ENCODE data around the gene GPR12.
"Not testable (repeated sequence)": the region's sequence is repeated elsewhere in the genome, so short reads cannot be mapped to it uniquely, and the experiment has no call there.

GPR12 gene

DNA sequence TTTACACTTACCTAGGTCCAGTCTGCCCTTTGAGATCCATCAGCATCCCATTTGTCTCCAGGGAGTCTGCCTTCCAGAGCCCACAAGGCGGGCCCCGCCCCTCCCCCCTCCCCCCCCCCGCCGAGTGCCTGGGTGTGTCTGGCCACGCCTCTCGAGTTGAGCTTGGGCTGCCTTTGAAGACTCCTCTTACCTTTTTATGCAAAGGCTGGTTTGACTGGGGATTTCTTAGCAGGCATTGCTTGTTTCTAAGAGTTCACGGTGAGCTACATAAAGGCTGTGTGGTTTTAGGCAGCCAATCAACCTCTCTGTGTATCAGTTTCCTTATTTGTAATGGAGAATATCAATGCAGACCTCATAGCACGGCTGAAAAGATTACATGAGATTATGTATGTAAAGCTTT, 11.3 kb downstream of the GPR12 start:
- no peak for DNase-seq (ENCODE audit: low read depth in 2 of 2)

DNA sequence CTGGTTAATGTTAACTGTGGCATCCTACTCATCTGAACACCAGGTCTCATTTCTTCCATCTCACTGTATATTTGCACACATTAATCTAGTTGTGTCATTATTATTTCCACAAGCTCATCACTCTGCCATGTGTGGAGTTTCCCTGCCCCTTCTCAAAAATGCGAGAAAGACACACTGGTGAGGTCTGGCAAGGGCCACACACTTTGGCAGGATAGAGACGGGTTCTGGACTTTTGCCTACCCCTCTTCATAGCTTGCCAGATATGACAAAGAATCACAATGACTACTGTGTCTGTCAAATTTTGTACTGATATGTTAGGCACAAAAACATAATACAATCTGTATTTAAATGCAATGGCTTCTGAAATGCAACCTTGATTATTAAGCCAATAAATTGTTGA, 12.9 kb downstream of the GPR12 start:
- DNase-seq (ENCODE audit: low read depth in 2 of 2), result no peak

GRCh38 chr13:26743971-26744370, 16.6 kb downstream of the GPR12 start:
- DNase-seq (ENCODE audit: low read depth in 2 of 2), result no peak

- no peak for DNase-seq (ENCODE audit: low read depth in 2 of 2)
These were observed 17.8 kb downstream of the GPR12 start for GRCh38 chr13:26742691-26743358.

- no peak for DNase-seq (ENCODE audit: low read depth in 2 of 2)
These were observed 24.9 kb downstream of the GPR12 start for GRCh38 chr13:26735677-26736076.

DNA sequence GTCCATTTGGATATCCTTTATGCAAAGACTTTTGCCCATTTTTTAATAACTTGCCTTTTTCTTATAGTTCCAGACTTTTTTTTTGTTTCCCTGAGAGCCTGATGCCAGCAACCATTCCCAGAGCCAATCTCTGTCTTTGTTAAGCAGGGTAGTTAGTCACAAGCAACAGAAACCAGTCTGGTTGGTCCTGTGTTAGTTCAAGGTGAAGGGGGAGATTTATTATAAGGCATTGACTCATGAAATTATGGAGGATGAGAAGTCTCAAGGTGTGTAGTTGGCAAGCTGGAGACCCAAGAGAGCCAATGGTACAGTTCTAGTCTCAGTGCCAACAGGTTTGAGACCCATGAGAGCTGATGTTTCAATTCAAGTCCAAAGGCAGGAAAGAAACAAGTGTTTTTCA, 33.0 kb downstream of the GPR12 start:
- DNase-seq (ENCODE audit: low read depth in 2 of 2), result no peak

DNA sequence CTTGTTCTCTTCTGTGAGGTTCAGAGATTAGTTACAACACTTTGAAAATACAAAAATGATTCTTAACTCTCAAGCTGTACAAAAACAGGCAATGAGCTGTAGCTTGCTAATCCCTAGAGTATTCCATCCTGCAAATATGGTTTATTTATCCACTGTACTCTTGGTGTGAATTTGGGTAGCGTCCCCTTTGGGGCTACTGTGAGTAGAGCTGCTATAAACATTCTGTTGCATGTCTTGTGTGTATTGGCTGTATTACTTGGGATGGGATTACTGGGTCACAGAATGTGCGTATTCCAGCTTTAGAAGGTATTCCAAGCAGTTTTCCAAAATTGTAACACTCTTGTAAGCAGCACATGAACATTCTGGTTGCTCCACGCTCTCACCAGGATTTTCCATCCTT, 33.5 kb downstream of the GPR12 start:
- DNase-seq (ENCODE audit: low read depth in 2 of 2), result no peak

DNA sequence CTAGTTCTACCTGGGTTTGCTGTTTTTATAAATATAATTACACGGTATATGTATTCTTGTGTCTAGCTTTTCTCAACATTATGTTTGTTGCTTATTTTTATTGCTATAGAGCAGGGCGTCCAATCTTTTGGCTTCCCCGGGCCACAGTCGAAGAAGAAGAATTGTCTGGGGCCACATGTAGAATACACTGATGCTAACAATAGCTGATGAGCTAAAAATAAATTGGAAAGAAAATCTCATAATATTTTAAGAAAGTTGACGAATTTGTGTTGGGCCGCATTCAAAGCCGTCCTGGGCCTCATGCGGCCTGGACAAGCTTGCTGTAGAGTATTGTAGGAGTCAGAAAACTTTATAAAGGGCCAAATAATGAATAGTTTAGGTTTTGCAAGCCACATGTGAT, 33.9 kb downstream of the GPR12 start:
- no peak for DNase-seq (ENCODE audit: low read depth in 2 of 2)

- DNase-seq (ENCODE audit: low read depth in 2 of 2), result not testable (repeated sequence)
These were observed 37.0 kb downstream of the GPR12 start for GRCh38 chr13:26723620-26724019.

DNA sequence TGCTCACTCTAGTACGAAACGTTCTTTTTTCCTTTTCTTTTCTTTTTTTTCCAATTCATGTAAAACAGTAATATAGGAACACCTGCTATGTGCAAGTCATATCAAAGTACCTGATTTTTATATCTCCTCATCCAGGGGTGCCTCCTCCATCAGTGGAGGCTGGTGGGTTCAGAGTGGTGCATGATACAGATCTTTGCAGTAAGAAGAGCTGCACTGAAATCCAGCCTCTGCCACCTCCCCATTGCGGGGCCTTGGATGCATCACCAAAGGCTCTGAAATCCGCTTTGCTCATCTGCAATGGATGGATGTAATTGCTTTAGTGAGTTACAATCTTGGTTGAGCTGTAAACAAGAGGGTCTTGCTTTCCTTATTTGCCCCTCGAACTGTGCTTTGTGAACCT, 38.3 kb downstream of the GPR12 start:
- DNase-seq (ENCODE audit: low read depth in 2 of 2), result no peak

DNA sequence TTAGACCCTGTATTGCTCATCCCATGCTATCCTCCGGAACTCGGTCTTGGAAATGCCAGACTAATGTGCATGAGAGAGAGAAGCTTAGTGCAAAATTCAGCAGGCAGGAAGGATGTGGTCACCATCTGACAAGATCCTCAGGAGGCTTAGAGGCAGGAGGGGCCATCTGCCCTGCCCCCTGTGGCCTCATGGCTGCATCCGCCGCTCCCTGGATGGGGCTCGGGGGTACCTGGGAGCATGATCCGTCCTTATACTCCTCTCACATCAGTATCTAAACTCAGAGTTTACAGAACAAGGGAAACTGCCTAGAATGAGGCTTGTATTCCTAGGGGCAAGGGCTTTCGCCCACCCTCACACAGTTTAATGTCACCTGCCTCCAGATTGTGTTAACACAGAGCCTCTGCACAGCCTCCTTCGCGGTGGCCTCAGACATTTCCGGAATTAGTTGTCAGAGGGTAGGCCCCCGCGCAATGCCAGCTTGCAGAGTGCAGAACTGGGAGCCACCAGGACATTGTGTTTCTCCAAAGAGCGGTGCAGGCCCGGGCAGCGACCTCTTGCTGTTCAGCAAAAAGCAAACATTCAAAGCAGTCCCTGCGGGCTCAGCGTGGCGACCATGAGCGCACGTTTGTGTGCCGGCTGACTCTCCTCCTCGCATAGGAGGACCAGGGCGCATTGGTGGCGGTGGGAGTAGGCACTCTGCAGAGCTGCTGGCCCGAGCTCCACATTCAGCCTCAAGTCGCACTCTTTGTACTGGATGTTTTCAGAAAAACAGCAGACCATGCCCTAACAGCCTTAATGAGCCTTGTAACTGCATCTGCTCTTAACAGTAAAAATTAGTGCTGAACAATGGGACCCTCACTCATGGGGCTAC, 39.1 kb downstream of the GPR12 start:
- DNase-seq (ENCODE audit: low read depth in 2 of 2), result peak in 1 of 2 experiments; percentile 9

DNA sequence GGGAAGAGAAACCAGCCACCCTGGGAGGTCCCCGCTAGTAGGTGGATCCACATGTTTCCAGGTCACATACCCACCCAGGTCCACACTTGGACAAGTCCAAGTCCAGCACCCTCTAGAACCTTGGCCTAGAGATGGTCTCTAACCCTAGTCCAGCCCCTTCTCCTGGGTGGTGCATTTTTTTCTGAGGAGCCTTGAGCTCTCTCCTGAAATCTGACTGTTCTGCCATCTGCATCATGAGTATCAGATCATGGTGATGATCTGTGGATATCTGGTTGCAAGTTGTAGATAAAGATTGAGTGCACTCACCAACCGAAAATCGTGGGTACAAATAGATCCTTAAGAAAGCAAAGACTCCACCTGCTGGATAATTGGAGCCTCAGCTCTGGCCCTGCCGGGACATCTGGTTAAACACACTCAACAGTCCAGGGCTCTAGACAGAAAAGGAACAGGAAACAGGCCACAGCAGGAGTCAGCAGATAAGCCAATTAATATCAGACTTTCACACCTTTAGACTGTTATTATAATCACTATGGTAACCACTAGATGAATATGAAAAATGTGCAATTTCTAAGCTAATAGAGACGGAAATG, 41.1 kb downstream of the GPR12 start:
- DNase-seq (ENCODE audit: low read depth in 2 of 2), result no peak

DNA sequence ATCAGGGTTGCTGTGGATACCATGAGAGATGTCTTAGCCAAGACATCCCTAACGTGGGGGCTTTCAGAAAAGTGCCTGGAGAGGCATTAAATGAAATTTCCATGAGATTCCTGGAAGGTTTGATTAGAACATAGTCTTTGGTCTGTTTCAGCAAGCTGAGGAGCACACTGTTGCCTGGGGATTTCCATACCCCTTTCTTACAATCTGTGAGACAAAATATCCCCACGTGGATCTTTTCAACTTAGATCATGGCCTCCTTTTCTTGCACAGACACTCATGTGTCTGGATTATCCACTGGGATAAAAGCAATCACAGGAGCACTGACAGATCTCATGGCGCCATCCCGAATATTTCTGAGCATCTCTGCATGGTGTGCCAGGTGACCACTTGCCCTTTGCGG, 41.7 kb downstream of the GPR12 start:
- no peak for DNase-seq (ENCODE audit: low read depth in 2 of 2)

GRCh38 chr13:26718146-26718545, 42.4 kb downstream of the GPR12 start:
- no peak for DNase-seq (ENCODE audit: low read depth in 2 of 2)

DNA sequence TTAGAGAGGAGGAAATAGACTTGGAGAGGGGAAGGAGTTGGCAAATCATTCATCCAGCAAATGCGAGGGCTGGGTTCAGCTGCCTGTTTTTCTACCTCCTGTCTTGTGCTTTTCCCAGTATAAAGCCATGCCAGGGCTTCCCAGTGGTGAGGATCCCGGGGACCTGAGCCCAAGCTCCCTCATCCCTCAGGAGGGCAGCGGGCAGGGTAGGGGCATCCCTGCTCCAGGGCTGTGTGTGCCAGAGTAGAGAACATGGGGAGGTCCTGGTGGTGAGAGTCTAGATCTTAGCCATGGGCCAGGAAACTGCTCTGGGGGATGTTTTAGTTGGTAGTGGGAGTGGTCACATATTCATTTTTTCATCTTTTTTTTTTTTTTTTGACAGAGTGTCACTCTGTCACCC, 43.6 kb downstream of the GPR12 start:
- DNase-seq (ENCODE audit: low read depth in 2 of 2), result no peak

GRCh38 chr13:26713341-26713740, 47.2 kb downstream of the GPR12 start:
- no peak for DNase-seq (ENCODE audit: low read depth in 2 of 2)

DNA sequence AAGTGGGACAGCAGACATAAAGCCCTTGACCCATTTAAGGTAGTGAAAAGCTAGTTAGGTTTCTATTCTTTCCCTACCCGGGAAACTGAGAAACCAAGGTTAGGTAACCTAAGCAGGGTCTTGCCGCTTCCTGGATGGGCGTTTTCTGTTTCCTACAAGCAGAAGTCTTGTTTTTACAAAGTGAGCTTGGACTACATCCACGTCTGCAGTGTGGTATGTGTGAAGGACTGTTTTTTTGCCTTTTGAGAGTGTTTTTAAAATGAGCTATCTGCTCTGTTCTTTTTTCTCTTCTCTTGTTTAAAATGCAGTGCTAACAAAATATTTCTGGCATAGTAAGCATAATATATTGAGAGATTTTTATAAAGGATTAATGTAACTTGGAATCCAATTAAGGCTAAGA, 49.4 kb downstream of the GPR12 start:
- DNase-seq (ENCODE audit: low read depth in 2 of 2), result no peak

GRCh38 chr13:26710166-26710565, 50.4 kb downstream of the GPR12 start:
- no peak for DNase-seq (ENCODE audit: low read depth in 2 of 2)

GRCh38 chr13:26709461-26709860, 51.1 kb downstream of the GPR12 start:
- no peak for DNase-seq (ENCODE audit: low read depth in 2 of 2)

DNA sequence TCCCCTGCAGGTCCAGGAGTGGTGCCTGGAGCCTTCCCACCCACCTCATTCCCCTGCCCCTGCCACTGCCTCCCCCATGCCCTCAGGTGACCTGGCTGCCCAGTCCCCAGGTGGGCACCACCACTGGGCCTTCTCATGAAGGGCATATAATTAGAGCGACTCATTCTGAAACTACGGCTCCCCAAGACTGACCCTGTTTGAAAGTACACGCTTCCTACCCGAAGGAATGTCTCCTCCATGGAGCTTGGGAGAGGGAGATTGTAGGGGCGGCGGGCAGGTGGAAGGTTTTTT, 52.6 kb downstream of the GPR12 start:
- no peak for DNase-seq (ENCODE audit: low read depth in 2 of 2)

DNA sequence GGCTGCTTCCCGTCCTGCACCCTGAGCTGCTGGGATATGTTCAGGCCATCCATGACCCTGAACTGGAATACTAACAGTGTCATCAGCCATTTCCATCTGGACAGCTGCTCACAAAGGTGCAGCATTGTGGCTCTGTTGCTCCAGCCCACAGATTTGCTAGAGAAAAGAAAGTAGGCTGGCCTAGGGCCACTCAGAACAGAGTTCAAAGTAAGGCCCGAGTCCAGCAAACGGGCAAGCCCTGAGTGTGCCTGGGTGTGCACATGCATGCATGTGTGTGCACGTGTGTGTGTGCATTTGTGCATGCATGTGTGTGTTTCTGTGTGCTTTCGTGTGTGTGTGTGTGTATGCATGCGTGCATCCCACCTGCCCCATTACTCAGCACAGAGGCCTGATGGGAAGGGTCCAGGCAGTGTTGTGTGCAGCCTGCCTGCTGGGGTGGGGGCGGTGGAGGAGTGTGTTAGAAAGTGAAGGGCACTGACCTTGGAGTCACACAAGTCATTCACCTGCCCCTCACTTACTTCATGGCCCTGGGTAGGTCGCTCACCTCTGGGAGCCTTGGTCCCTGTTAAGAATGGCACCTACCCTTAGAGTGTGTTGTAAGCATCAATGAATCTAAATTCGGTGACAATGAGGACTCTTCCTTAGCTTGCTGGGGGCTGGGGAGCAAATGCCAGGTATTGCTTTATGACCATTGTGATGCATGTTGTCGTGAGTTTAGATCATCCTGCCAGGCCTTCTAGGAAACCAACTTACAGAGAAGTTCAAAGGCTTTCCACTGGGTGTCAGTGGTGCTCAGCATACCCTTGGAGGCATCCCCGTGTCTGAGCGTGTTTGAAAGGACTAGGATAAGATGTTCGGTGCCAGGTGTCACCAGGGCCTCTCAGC, 53.2 kb downstream of the GPR12 start:
- DNase-seq (ENCODE audit: low read depth in 2 of 2), result no peak

DNA sequence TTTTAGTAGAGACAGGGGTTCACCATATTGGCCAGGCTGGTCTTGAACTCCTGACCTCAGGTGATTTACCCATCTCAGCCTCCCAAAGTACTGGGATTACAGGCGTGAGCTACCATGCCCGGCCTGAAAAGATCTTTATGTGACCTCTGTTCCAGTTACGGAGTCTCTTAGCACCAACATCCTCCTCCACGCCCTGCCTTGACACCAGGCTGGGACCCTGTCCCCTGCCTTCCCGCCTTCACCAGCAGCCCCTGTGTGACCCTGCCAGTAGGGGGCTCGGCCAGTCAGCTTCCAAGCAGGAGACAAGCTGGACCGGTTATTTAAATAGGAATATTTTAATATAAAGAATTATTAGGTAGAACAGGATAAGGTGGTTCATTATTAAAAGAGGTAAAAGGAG, 54.2 kb downstream of the GPR12 start:
- DNase-seq (ENCODE audit: low read depth in 2 of 2), result no peak

Measured in stimulated activated CD4-positive, alpha-beta T cell treated with anti-CD3 and anti-CD28 coated beads, Interleukin-12 subunit alpha, Interleukin-12 subunit beta, amount 100 ng/mL, for 24 hours (primary cell).